HCT116 (cell line): ENCODE data around the gene PDE6C. TPM values are rescaled to one million over a fixed set of nuclear protein-coding genes. Genes with fewer than 3 reads are reported as not detected.

Source experiments
- ATAC-seq: fragments of 200-7000 bp; cut with Tn5 transposase; 2 replicates; pipeline ENCODE4 v1.9.1; 2020; ENCODE audit warnings: mild to moderate bottlenecking, moderate library complexity
- Bru-seq: library from RNA; stranded (reverse); fragments of 400-500 nt; gene quantifications from one replicate; lab custom pipeline; 2021; lab: Mats Ljungman, UMichigan
- BruChase-seq, 2 experiments: library from RNA; stranded (reverse); fragments of 400-500 nt; gene quantifications; one replicate each; lab custom pipeline; 2021; lab: Mats Ljungman, UMichigan
- BruUV-seq: library from RNA; stranded (reverse); fragments of 400-500 nt; replicated peaks from 2 replicates; lab custom pipeline; 2021; lab: Mats Ljungman, UMichigan
- CTCF ChIA-PET: fragments of 300-600 bp; sonication (Branson Sonifier 250); formaldehyde crosslinking; loops from one replicate; lab custom pipeline; 2021; ENCODE audit warnings: antibody characterized with exemption; lab: Charles Lee
- POLR2A ChIA-PET: fragments of 300-600, 350-600 bp; sonication (Branson Sonifier 250); formaldehyde crosslinking; loops from one replicate; lab custom pipeline; 2021; ENCODE audit warnings: antibody characterized with exemption; lab: Charles Lee
- RAD21 ChIA-PET, 2 experiments: fragments of 300-600 bp; sonication (Branson Sonifier 250); formaldehyde crosslinking; loops; one replicate each; lab custom pipeline; 2023; ENCODE audit warnings: low total read pairs in 2 of 2; ENCODE audit not compliant: uncharacterized antibody in 2 of 2, unreplicated experiment in 2 of 2, low non-redundant PET in 1 of 2; lab: Charles Lee
- DNase-seq: peaks from one replicate; pipeline ENCODE4 v3.0.0-alpha.2; 2010; ENCODE audit warnings: low read depth, low spot score
- H2AFZ ChIP-seq: fragments of 200-600 bp; shearing (Covaris generic), sonication (generic); 2 replicates; pipeline ENCODE4 v1.6.1; 2017; ENCODE audit warnings: low read depth, mixed run types, mixed read lengths, antibody characterized with exemption, low read length; ENCODE audit not compliant: poor library complexity, severe bottlenecking
- H3K27ac ChIP-seq: 2 replicates; pipeline ENCODE4 v1.5.1; 2012; ENCODE audit warnings: low read depth, low read length
- H3K27me3 ChIP-seq: fragments of 200-600 bp; sonication (generic); 2 replicates; pipeline ENCODE4 v1.6.1; 2016; ENCODE audit warnings: mixed run types, low read length, mixed read lengths; ENCODE audit not compliant: insufficient read depth
- H3K36me3 ChIP-seq, 2 experiments: fragments of 200-500 bp in 1 of 2; fragments of 200-600 bp in 1 of 2; sonication (Bioruptor generic) in 1 of 2; sonication (generic) in 1 of 2; 2 replicates each; pipeline versions ENCODE4 v1.5.1 to v1.6.1; 2014 to 2016; ENCODE audit warnings: low read length in 2 of 2, inconsistent platforms in 1 of 2, mixed read lengths in 1 of 2, mixed run types in 1 of 2; ENCODE audit not compliant: insufficient read depth in 2 of 2, control insufficient read depth in 1 of 2
- H3K4me1 ChIP-seq, 2 experiments: fragments of 200-600 bp in 1 of 2; sonication (generic) in 1 of 2; 2 replicates each; pipeline versions ENCODE4 v1.5.1 to v1.6.1; 2012 to 2017; ENCODE audit warnings: low read length in 2 of 2, inconsistent platforms in 1 of 2, mild to moderate bottlenecking in 1 of 2, mixed read lengths in 1 of 2, mixed run types in 1 of 2, moderate library complexity in 1 of 2; ENCODE audit not compliant: insufficient read depth in 2 of 2, control insufficient read depth in 1 of 2
- H3K4me2 ChIP-seq: fragments of 200-600 bp; sonication (generic); 2 replicates; pipeline ENCODE4 v1.6.1; 2017; ENCODE audit warnings: mixed run types, low read length, mixed read lengths
- H3K4me3 ChIP-seq, 2 experiments: fragments of 200-600 bp in 1 of 2; sonication (generic) in 1 of 2; replicated peaks in 1 of 2; 2 replicates each; pipeline ENCODE4 v1.5.1; 2011 to 2016; ENCODE audit warnings: low read length in 2 of 2, control low read depth in 1 of 2, low read depth in 1 of 2, mild to moderate bottlenecking in 1 of 2, mixed read lengths in 1 of 2, mixed run types in 1 of 2
- H3K79me2 ChIP-seq: fragments of 200-600 bp; sonication (generic); 2 replicates; pipeline ENCODE4 v1.6.1; 2017; ENCODE audit warnings: mild to moderate bottlenecking, mixed run types, low read length, moderate library complexity, mixed read lengths; ENCODE audit not compliant: insufficient read depth
- H3K9ac ChIP-seq: fragments of 200-600 bp; sonication (generic); 2 replicates; pipeline ENCODE4 v1.6.1; 2016; ENCODE audit warnings: low read length, mixed read lengths
- H3K9me2 ChIP-seq: fragments of 200-600 bp; sonication (generic), shearing (Covaris generic); 2 replicates; pipeline ENCODE4 v1.6.1; 2017; ENCODE audit warnings: mixed run types, mild to moderate bottlenecking, moderate library complexity; ENCODE audit not compliant: insufficient read depth
- H3K9me3 ChIP-seq, 2 experiments: fragments of 200-500 bp in 1 of 2; fragments of 200-600 bp in 1 of 2; sonication (Bioruptor generic) in 1 of 2; sonication (generic) in 1 of 2; 2 replicates each; pipeline ENCODE4 v1.6.1; 2014 to 2017; ENCODE audit warnings: low read length in 2 of 2, mixed read lengths in 2 of 2, inconsistent platforms in 1 of 2, low read depth in 1 of 2, mild to moderate bottlenecking in 1 of 2, mixed run types in 1 of 2, moderate library complexity in 1 of 2; ENCODE audit not compliant: control insufficient read depth in 1 of 2, insufficient read depth in 1 of 2
- H4K20me1 ChIP-seq: fragments of 200-600 bp; sonication (generic), shearing (Covaris generic); 2 replicates; pipeline ENCODE4 v1.6.1; 2017; ENCODE audit warnings: mixed run types, mild to moderate bottlenecking, moderate library complexity; ENCODE audit not compliant: insufficient read depth
- ATF3 ChIP-seq: IDR thresholded peaks from 2 replicates; pipeline ENCODE4 v1.6.1; 2012
- EGR1 ChIP-seq: IDR thresholded peaks from 2 replicates; pipeline ENCODE4 v1.6.1; 2012; ENCODE audit warnings: low read depth
- ELF1 ChIP-seq: IDR thresholded peaks from 2 replicates; pipeline ENCODE4 v1.6.1; 2012; ENCODE audit warnings: low read depth, borderline replicate concordance
- EZH2 ChIP-seq: fragments of 200-600 bp; sonication (generic); IDR thresholded peaks from 2 replicates; pipeline ENCODE4 v1.6.1; 2017; ENCODE audit warnings: antibody characterized with exemption, mixed run types
- EZH2phosphoT487 ChIP-seq: fragments of 200-600 bp; IDR thresholded peaks from 2 replicates; pipeline ENCODE4 v1.6.1; 2018; ENCODE audit warnings: antibody characterized with exemption, borderline replicate concordance
- FOSL1 ChIP-seq: IDR thresholded peaks from 2 replicates; pipeline ENCODE4 v1.6.1; 2012; ENCODE audit warnings: low read depth
- POLR2A ChIP-seq: IDR thresholded peaks from 2 replicates; pipeline ENCODE4 v1.7.0; 2011; ENCODE audit warnings: borderline replicate concordance; ENCODE audit not compliant: insufficient read depth, insufficient read length; ENCODE audit errors: extremely low read depth
- RAD21 ChIP-seq: IDR thresholded peaks from 2 replicates; pipeline ENCODE4 v1.6.1; 2012; ENCODE audit warnings: low read depth, mild to moderate bottlenecking
- REST ChIP-seq: IDR thresholded peaks from 2 replicates; pipeline ENCODE4 v1.6.1; 2012; ENCODE audit warnings: low read depth
- SRF ChIP-seq: IDR thresholded peaks from 2 replicates; pipeline ENCODE4 v1.6.1; 2012; ENCODE audit warnings: low read depth
- TCF7L2 ChIP-seq: IDR thresholded peaks from 2 replicates; pipeline ENCODE4 v1.7.0; 2011; ENCODE audit warnings: borderline replicate concordance, inconsistent platforms; ENCODE audit not compliant: insufficient read depth, insufficient read length; ENCODE audit errors: extremely low read depth
- YY1 ChIP-seq: IDR thresholded peaks from 2 replicates; pipeline ENCODE4 v1.6.1; 2011; ENCODE audit warnings: low read length, low read depth, moderate library complexity, mild to moderate bottlenecking; ENCODE audit not compliant: insufficient replicate concordance; ENCODE audit errors: extremely low read depth
- ZFX ChIP-seq: fragments of 450-650 bp; IDR thresholded peaks from 2 replicates; pipeline ENCODE4 v1.6.1; 2017
- ZNF274 ChIP-seq: fragments of 200-500 bp; sonication (Bioruptor generic); IDR thresholded peaks from 2 replicates; pipeline ENCODE4 v1.6.1; 2014; ENCODE audit warnings: mild to moderate bottlenecking, low read depth, low read length, inconsistent platforms
- intact Hi-C: fragments of 100-400 bp; cut with micrococcal nuclease; formaldehyde crosslinking; loops from 2 replicates; pipeline ENCODE4 v1.10.0; 2022
- long read RNA-seq: library from polyadenylated mRNA; unstranded; transcript quantifications from one replicate; pipeline ENCODE4 v2.0.0, GENCODE V29; 2021; ENCODE audit not compliant: unreplicated experiment
- polyA plus RNA-seq: library from polyadenylated mRNA; unstranded; fragments of >200 nt; gene quantifications from 2 replicates; pipeline ENCODE4 v1.2.1, GENCODE V29; 2012; ENCODE audit warnings: missing spikeins
- total RNA-seq: library from RNA; stranded (reverse); gene quantifications from one replicate; pipeline ENCODE4 v1.2.1, GENCODE V29; 2021; ENCODE audit not compliant: unreplicated experiment
- TF ChIP-seq, protein P1 (sequence below): IDR thresholded peaks from 2 replicates; pipeline ENCODE4 v1.6.1; 2011; ENCODE audit warnings: mild to moderate bottlenecking, low read length, moderate library complexity; ENCODE audit not compliant: insufficient replicate concordance; ENCODE audit errors: extremely low read depth

PDE6C gene
- total RNA-seq (not detected), Bru-seq, nascent RNA (not detected), BruChase-seq, experiment 1, labeled RNA remaining after a 6-hour chase (not detected), BruChase-seq, experiment 2, labeled RNA remaining after a 2-hour chase (not detected)
- 0.02 and 0.03 TPM in 2 replicates for polyA plus RNA-seq
- long read RNA-seq = 0 reads

DNA sequence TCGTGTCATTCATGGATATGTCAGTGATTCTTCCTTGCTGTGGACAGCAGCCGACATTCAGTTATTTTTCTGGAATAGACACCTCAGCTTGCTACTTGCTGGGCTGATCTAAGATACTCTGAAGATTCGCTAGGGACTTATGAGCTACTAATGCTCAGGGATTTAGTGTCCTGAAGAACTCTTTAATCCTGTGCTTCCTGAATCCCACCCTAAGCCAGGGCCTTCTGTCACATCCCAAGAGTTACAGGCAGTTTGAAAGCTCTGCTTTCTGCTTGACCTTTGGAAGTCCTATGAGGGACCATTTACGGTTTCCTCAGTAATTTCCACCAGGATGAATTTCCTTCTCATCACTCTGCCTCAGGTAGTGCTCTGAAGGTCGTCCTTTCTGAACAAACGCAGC is at the start of gene PDE6C:
Gene PDE6C (plus strand): TSS at position 227 of the 400 bp plus-strand sequence. CDS start 189 bp downstream, outside the sequence.
- ATAC-seq (no peak), DNase-seq (no peak)
- H3K27me3 ChIP-seq = no peaks in the 10 kb centered on the region
- H3K9me2 ChIP-seq = no peaks in the 10 kb centered on the region
- no peak within 1 kb of the TSS for H3K9ac ChIP-seq
- H4K20me1 ChIP-seq = no peaks in the 10 kb centered on the region
- ChIA-PET POLR2A (no interaction called here), CTCF (interaction anchor here (1.4 kb wide), 1 partner anchor 16 kb away, joined by 3 read pairs; no protein-coding TSS in a partner anchor), RAD21 (no interaction called here)
- no peaks in the 10 kb centered on the region for H3K36me3 ChIP-seq
- H2AFZ ChIP-seq = no peak within 1 kb of the TSS
- no peak for TF ChIP-seq ZFX
- TF ChIP-seq RAD21 = no peak
- no peak for TF ChIP-seq EZH2
- TF ChIP-seq EGR1 = no peak
- no peak for TF ChIP-seq SRF
- no peak for TF ChIP-seq EZH2phosphoT487
- no peak for TF ChIP-seq YY1
- BruUV-seq = no TSS peak
- no peaks in the 10 kb centered on the region for H3K79me2 ChIP-seq
- no peak within 1 kb of the TSS for H3K27ac ChIP-seq
- no peaks in the 10 kb centered on the region for H3K4me1 ChIP-seq
- intact Hi-C loops = no loop called here
- H3K4me3 ChIP-seq = no peak within 1 kb of the TSS
- H3K4me2 ChIP-seq = no peak within 1 kb of the TSS
- H3K9me3 ChIP-seq = no peaks in the 10 kb centered on the region

DNA sequence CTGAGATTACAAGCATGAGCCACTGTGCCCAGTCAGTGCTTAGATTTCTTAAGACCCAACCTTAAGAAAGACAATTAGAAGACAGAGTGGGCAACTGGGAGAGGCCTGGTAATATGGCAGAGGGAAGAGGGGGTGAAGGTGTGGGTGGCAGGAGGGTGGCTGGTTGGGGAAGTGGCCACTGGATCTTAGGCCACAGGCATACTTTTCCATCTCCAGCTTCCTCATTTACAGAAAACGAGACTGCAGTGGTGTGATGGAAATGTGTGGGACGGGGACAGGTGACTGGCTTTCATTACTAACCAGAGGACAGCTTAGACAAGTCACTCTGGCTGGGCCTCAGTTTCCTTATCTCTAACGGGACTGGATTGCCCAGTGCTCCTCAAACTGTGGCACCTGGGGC is 46.9 kb upstream of the PDE6C start:
- Histone ChIP-seq H3K9me3 (no peaks in the 10 kb centered on the region), H3K4me2 (no peak overlapping the region), H3K9me2 (no peaks in the 10 kb centered on the region), H4K20me1 (no peaks in the 10 kb centered on the region), H2AFZ (no peak overlapping the region), H3K9ac (no peak overlapping the region), H3K36me3 (no peaks in the 10 kb centered on the region), H3K27me3 (no peaks in the 10 kb centered on the region), H3K27ac (no peak overlapping the region), H3K79me2 (no peaks in the 10 kb centered on the region), H3K4me3 (no peak overlapping the region), H3K4me1 (no peaks in the 10 kb centered on the region)
- BruUV-seq = no TSS peak
- ATAC-seq (no peak), DNase-seq (no peak)
- ChIA-PET POLR2A (no interaction called here), RAD21 (no interaction called here), CTCF (interaction anchor here (1.6 kb wide), 1 partner anchor 11 kb away, joined by 6 read pairs; no protein-coding TSS in a partner anchor)
- intact Hi-C loops = no loop called here
- TF ChIP-seq ELF1 = no peak
- TF ChIP-seq REST = no peak
- TF ChIP-seq EGR1 = no peak
- no peak for TF ChIP-seq ZNF274
- TF ChIP-seq, protein P1, sequence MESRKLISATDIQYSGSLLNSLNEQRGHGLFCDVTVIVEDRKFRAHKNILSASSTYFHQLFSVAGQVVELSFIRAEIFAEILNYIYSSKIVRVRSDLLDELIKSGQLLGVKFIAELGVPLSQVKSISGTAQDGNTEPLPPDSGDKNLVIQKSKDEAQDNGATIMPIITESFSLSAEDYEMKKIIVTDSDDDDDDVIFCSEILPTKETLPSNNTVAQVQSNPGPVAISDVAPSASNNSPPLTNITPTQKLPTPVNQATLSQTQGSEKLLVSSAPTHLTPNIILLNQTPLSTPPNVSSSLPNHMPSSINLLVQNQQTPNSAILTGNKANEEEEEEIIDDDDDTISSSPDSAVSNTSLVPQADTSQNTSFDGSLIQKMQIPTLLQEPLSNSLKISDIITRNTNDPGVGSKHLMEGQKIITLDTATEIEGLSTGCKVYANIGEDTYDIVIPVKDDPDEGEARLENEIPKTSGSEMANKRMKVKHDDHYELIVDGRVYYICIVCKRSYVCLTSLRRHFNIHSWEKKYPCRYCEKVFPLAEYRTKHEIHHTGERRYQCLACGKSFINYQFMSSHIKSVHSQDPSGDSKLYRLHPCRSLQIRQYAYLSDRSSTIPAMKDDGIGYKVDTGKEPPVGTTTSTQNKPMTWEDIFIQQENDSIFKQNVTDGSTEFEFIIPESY = no peak
- no peak for TF ChIP-seq POLR2A
- no peak for TF ChIP-seq EZH2phosphoT487
- TF ChIP-seq FOSL1 = no peak
- no peak for TF ChIP-seq ATF3
- TF ChIP-seq ZFX = no peak
- no peak for TF ChIP-seq TCF7L2
